ENCODE measurements around the gene KRT8. TPM values are rescaled to one million over a fixed set of nuclear protein-coding genes. Genes with fewer than 3 reads are reported as not detected.

Gene KRT8
- total and polyA plus RNA-seq, 2 of the 13 experiments (the other 11 are each of a cell fraction or from before 2014, with no cell fraction given): 498 to 718 TPM

DNA sequence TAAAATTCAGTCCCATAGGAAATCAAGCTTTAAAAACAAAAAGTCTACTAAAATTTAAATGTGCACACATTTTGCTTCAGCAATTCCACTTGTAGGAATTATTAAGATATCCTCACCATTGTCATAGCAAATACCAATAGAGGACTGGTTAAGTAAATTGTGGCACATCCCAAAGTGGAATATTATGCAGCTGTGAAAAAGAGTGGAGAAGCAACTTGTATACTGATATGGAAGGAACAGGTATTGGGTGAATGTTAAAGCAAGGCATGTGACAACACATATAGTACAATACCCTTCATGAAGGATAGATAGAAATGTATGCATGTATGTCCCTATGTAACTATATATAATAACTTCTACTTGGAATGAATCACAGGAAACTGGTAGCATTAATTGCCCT is 11.9 kb downstream of the KRT8 start:
- in situ Hi-C loops (cut with HindIII; ENCODE audit: extremely low pct_ligation_motif_present, low pct_unique_long_range_greater_than_20kb) (no loop called here), intact Hi-C loops (cut with micrococcal nuclease; ENCODE audit: unreplicated experiment) (no loop called here)
- DNase-seq (ENCODE audit: low spot score) (no peak), FAIRE-seq (no peak), ATAC-seq (no peak)
- H3K79me2 ChIP-seq (ENCODE audit: insufficient read depth, low read length): no peaks in the 10 kb centered on the region
- H3K9me3 ChIP-seq (ENCODE audit: low read length): no peaks in the 10 kb centered on the region
- ChIA-PET POLR2A (no interaction called here), CTCF (ENCODE audit: low intra/inter-chr PET ratio, low total read pairs) (no interaction called here)
- H3K4me1 ChIP-seq (ENCODE audit: insufficient read depth, low read length): peaks cover 50% of the 10 kb centered on the region
- H2AFZ ChIP-seq (ENCODE audit: low read length): no peak overlapping the region
- TF ChIP-seq ZNF670 (CRISPR knock-in tag; IDR thresholded peaks at IDR 0.05; ENCODE audit: borderline replicate concordance): no peak
- TF ChIP-seq TBL1XR1 (IDR thresholded peaks at IDR 0.05; ENCODE audit: borderline replicate concordance, low read length, partially characterized antibody): no peak
- no peak for TF ChIP-seq ZNF552 (CRISPR knock-in tag; IDR thresholded peaks at IDR 0.05; ENCODE audit: borderline replicate concordance)
- no peak for TF ChIP-seq NBN (conservative IDR thresholded peaks at IDR 0.05)
- TF ChIP-seq ZNF780A (CRISPR knock-in tag; IDR thresholded peaks at IDR 0.05): no peak
- TF ChIP-seq SMC3 (IDR thresholded peaks at IDR 0.05; ENCODE audit: low read length): no peak
- peaks cover 18% of the 10 kb centered on the region; the same call in 1 of the 2 replicates for H4K20me1 ChIP-seq (ENCODE audit: insufficient read depth, low read length)
- H3K4me2 ChIP-seq (ENCODE audit: low read depth, low read length): no peak overlapping the region
- H3K36me3 ChIP-seq (replicated peaks in 1 of 2; ENCODE audit: control insufficient read depth in 1 of 2, insufficient read depth in 2 of 2, low read length in 2 of 2): peaks cover 3 to 13% of the 10 kb centered on the region in 2 experiments; a peak in 3 of 5 replicates
- no peaks in the 10 kb centered on the region for H3K27me3 ChIP-seq (ENCODE audit: control insufficient read depth in 1 of 2, insufficient read depth in 2 of 2, low read length in 2 of 2)
- no TSS peak for BruUV-seq (replicated peaks)
- no peak overlapping the region for H3K4me3 ChIP-seq (replicated peaks in 1 of 3; ENCODE audit: insufficient read depth in 1 of 3, low read depth in 2 of 3, low read length in 3 of 3)
- H3K9ac ChIP-seq (ENCODE audit: insufficient read depth, low read depth, low read length): no peak overlapping the region
- no peak overlapping the region for H3K27ac ChIP-seq (ENCODE audit: extremely low read length, insufficient read depth, low read length)

DNA sequence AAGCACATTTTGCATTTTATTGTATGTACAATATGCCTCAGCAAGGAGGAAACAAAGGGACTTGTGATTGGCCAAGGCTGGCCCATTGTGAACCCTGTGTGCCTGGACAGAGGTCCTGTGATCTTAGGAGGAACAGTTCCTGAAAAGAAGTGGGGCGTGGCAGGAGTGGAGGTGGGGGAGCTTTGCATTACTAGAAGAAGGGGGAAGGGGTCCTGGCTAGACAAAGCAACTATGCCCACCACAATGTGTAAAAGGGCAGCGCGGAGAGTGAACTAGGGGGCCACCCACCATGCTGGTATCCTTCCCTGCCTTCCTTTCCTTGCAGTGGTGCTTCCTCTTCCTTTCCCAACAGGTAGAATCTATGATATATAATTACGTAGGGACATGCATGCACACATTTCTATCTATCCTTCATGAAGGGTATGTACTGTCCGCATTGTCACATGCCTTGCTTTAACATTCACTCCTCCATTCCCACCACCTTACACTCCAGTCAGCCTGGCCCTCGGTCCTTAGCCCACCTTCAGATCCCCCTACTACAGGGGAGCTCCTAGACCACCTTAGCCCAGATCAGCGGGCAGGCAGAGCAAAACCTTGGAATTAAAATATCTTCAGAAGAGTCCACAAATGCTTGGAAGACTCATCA is 12.5 kb downstream of the KRT8 start:
- ATAC-seq (no peak), DNase-seq (ENCODE audit: low spot score) (no peak), FAIRE-seq (no peak)
- Histone ChIP-seq H2AFZ (ENCODE audit: low read length) (no peak overlapping the region), H3K4me3 (replicated peaks in 1 of 3; ENCODE audit: insufficient read depth in 1 of 3, low read depth in 2 of 3, low read length in 3 of 3) (no peak overlapping the region), H3K4me2 (ENCODE audit: low read depth, low read length) (no peak overlapping the region), H3K4me1 (ENCODE audit: insufficient read depth, low read length) (peaks cover 47% of the 10 kb centered on the region), H3K36me3 (replicated peaks in 1 of 2; ENCODE audit: control insufficient read depth in 1 of 2, insufficient read depth in 2 of 2, low read length in 2 of 2) (peaks cover 0 to 8% of the 10 kb centered on the region in 2 experiments; a peak in 2 of 5 replicates), H3K79me2 (ENCODE audit: insufficient read depth, low read length) (no peaks in the 10 kb centered on the region), H3K27ac (ENCODE audit: extremely low read length, insufficient read depth, low read length) (no peak overlapping the region), H4K20me1 (ENCODE audit: insufficient read depth, low read length) (peaks cover 13% of the 10 kb centered on the region; the same call in 1 of the 2 replicates), H3K9ac (ENCODE audit: insufficient read depth, low read depth, low read length) (no peak overlapping the region), H3K27me3 (ENCODE audit: control insufficient read depth in 1 of 2, insufficient read depth in 2 of 2, low read length in 2 of 2) (no peaks in the 10 kb centered on the region), H3K9me3 (ENCODE audit: low read length) (no peaks in the 10 kb centered on the region)
- in situ Hi-C loops (cut with HindIII; ENCODE audit: extremely low pct_ligation_motif_present, low pct_unique_long_range_greater_than_20kb) (no loop called here), intact Hi-C loops (cut with micrococcal nuclease; ENCODE audit: unreplicated experiment) (no loop called here)
- POLR2A ChIA-PET: interaction anchor here (0.6 kb wide), 1 partner anchor 54 kb away, joined by 3 read pairs; no protein-coding TSS in a partner anchor
- TF ChIP-seq, protein P1, sequence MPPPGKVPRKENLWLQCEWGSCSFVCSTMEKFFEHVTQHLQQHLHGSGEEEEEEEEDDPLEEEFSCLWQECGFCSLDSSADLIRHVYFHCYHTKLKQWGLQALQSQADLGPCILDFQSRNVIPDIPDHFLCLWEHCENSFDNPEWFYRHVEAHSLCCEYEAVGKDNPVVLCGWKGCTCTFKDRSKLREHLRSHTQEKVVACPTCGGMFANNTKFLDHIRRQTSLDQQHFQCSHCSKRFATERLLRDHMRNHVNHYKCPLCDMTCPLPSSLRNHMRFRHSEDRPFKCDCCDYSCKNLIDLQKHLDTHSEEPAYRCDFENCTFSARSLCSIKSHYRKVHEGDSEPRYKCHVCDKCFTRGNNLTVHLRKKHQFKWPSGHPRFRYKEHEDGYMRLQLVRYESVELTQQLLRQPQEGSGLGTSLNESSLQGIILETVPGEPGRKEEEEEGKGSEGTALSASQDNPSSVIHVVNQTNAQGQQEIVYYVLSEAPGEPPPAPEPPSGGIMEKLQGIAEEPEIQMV (CRISPR knock-in tag; IDR thresholded peaks at IDR 0.05; ENCODE audit: low read depth): no peak
- TF ChIP-seq, protein P2, sequence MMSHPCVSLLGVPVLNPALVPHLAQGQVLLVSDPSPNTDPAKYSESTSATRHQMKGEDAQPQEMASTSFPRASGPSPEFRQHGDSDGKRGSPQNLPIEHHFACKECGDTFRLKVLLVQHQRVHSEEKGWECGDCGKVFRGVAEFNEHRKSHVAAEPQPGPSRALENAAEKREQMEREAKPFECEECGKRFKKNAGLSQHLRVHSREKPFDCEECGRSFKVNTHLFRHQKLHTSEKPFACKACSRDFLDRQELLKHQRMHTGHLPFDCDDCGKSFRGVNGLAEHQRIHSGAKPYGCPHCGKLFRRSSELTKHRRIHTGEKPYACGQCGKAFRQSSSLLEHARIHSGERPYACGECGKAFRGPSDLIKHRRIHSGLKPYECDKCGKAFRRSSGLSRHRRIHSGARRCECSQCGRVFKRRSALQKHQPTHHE (CRISPR knock-in tag; IDR thresholded peaks at IDR 0.05; ENCODE audit: borderline replicate concordance): no peak
- no peak for TF ChIP-seq MEIS2 (CRISPR knock-in tag; IDR thresholded peaks at IDR 0.05)
- CTCF ChIA-PET (ENCODE audit: low intra/inter-chr PET ratio, low total read pairs): no interaction called here
- WGBS (ENCODE audit: low lambda C conversion rate): 66% methylated on average over 7 of the region's 7 CpGs
- no TSS peak for BruUV-seq (replicated peaks)
